GM19328 (cell line): ENCODE data around the gene SEPHS1.

Experiments used
- ATAC-seq: cut with Tn5 transposase; IDR thresholded peaks from one replicate; pipeline ENCODE4 v1.9.1; 2021; ENCODE audit warnings: mild to moderate bottlenecking, moderate library complexity; ENCODE audit not compliant: unreplicated experiment

Gene SEPHS1

DNA sequence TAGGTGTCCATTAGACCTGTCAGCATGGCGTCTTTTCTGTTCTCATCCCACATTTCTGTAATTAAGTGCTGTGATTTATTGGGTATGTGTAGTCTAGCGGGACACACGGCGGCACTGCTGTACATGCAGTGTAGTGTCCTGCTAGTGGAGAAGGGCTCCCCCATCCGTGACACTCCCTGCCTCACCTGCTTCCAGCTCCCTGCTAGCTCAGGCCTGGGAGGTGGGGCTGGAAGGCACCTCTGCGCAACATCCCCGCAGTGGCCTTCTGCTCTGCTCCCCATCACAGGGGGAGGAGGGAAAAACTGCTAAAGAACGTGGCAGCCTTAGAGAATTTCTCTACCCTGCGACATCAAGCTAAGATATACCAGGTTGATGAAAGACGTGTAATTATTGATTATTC is 19.5 kb downstream of the SEPHS1 start:
- no peak for ATAC-seq

DNA sequence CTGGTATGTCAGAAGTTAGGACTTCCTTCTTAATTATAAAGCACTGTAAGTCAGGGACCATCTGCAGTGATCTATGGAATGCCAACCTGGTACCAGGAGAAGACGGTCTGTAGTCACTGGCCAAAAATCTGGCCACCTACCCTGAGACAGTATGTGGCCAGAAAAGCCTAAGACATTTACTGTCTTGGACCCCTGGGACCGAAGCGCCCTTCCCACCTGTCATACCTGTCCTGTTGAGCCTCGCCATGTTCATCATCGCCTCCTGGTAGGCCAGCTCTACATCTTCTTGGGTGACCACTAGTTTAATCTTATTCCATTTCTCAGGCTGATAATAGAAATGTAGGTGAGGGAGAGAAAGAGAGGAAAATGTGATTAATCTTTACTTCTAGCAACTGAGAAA is 20.0 kb downstream of the SEPHS1 start:
- no peak for ATAC-seq

DNA sequence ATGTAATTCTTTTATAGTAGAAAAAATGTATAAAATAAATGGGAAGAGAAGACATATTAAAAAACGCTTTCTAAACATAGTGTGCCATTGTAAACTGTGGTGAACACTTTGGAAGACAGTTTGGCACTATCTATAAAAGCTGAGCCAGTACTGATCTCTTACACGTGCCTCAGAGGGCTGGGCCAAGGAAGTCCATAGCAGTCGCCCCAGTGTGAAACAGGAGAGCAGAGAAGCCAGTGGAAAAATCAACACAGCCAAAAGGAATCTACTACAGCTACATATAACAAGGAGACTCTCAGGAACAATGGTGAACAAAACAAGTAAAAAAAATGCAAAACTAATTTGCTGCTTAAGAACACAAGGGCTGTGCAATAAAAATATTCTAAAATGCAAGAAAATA is 20.6 kb downstream of the SEPHS1 start:
- ATAC-seq, result no peak

DNA sequence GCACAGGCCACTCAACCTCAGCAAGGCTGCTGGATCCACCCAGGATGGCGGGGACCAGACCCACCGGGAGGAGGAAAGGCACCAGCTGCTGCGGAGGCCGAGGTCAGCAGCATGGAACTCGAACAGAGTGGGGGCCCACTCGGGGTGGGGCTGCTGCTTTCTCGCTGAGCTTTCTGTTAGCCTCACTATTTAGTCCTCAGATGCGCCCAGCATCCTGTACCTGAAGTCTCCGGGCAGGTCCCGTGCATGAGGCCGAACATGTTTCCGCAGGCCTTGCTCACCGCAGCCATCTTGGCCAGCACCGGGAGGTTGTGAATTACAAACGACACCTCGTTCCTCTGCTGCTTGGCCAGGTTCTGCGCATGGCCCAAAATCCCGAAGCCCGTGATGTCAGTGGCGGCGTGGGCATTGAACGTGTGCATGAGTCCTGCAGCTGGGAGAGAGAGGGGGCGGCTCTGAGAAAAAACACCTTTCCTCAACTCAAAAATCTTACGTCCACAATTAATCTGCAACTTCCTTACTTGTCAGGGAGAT is 25.4 kb downstream of the SEPHS1 start:
- no peak for ATAC-seq

DNA sequence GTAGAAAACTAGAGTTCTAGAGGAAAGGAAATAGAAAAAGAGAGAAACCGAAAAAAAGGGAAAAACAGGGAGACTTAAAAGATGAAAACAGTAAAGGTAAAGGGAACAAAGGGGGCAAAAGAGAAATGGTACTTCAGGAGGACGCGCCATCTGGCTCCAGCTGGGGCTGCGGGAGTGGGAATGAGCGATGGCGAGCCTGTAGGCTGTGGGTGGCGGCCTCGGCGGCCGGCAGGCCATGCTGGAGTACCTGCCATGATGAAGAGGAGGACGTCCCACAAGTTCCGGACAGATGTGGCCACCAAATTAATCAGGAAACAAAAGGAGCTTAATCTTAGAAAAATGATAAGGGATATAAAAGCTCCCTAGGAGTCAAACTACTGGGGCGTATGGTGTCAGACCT is 26.5 kb downstream of the SEPHS1 start:
- no peak for ATAC-seq

DNA sequence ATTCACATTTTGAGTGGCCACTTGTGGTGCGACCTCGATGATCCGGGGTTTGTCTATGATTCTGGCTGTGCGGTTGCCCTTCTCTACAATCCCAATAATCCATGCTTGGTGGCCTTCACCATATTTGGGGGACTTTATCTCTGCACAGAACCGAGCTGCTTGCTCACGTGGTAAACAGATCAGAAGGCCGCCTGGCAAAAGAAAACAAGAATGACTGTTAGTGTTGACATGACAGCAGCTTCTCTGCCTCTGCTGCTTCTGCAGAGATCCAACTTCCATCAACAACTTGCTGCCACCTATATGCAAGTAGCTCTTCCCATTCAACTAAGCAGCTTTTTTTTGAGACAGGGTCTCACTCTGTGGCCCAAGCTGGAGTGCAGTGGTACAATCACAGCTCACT is 28.9 kb downstream of the SEPHS1 start:
- no peak for ATAC-seq

DNA sequence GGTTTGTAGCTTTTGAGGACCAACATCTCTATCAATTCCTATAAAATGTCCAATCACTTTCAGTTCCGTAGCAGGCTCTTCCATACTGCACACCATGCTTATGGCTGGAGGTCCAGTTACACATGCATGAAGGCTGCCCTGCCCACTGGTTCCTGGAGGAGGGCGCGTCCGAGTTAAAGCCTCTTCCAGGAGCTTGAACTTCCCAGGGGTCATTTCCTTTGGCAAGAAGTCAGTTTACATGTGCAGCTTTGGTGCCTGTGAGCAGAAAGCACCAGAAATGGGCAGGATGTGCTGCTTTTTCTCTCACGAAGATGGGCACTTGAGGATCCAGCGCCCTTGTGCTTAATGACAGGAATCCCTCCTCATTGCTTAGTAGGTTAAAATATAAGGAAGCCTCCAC is 30.6 kb downstream of the SEPHS1 start:
- ATAC-seq, result no peak

DNA sequence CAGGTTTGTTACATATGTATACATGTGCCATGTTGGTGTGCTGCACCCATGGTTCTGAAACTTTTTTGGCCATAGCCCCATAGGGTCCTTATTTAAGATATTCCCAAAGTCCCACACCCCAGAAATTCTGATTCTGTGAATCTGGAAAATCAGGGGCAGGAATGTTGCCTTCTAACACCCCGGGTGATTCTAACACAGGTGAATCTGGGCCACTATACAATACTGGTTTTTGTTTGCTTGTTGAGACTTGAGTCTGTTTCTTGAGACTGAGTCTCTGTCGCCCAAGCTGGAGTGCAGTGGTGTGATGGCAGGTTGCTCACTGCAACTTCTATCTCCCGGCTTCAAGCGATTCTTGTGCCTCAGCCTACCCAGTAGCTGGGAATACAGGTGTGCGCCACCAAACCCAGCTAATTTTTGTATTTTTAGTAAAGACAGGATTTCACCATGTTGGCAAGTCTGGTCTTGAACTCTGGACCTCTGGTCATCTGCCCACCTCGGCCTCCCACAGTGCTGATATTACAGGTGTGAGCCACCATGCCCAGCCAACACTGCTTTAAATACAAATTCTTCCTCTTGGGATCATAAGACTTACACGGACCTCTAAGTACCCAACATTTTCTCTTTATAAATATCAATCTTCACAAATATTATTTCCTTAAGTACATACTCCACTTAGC is 31.3 kb downstream of the SEPHS1 start:
- ATAC-seq, result no peak

DNA sequence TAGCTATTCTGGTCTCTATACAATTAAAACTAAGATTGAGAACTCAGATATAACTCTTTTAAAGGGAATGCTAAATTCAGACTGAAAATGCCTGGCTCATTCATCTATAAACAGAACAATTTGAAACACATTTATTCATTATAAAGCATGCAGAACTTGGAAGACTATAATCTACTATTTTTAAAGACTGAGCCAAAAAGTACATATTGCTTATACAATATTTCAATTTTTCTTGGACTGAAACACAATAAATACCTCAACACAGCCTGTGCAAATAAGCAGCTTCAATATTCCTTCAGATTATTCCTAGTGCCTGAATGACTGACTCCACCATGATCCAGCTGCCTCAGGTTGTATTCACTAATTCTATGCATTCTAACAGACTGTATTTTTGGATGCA is 32.7 kb downstream of the SEPHS1 start:
- ATAC-seq, result no peak

DNA sequence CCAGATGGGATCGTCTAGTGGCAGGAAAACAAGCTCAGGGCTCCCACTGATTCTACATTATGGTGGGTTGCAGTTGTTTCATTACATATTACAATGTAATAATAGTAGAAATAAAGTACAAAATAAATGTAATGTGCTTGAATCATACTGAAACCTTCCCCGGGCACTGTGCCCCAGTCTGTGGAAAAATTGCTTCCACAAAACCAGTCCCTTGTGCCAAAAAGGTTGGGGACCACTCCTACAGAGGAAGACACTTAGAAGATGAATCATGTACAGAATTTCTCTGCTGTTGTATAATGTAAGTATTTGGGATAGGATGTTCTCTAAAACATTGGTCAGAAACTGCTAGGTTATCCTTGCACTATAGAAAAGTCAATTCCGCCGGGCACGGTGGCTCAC is 36.9 kb downstream of the SEPHS1 start:
- no peak for ATAC-seq

DNA sequence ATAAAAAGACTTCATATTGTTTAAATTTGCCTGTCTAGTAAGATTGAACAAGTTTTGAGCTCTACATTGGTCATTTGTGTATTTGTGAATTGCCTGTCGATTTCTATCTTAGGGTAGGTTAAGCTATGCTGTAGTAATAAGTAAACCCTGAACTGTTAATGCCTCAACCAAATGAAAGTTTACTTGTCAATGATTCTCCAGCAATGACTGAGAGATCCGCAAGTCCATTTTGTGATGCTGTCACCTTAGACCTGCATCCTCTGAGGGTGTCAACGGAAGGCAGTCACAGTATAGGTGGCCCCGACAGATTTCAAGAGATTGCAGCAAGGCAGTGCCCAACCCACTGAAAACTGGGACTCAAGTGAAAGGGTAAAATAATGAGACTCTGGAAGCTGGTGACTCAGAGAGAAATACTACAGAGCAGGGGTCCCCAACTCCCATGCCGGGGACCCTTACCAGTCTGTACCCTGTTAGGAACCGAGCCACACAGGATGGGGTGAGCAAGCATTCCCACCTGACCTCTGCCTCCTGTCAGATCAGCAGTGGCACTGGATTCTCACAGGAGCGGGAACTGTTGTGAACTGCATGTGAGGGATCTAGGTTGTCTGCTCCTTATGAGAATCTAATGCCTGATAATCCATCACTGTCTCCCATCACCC is 37.4 kb downstream of the SEPHS1 start:
- no peak for ATAC-seq

DNA sequence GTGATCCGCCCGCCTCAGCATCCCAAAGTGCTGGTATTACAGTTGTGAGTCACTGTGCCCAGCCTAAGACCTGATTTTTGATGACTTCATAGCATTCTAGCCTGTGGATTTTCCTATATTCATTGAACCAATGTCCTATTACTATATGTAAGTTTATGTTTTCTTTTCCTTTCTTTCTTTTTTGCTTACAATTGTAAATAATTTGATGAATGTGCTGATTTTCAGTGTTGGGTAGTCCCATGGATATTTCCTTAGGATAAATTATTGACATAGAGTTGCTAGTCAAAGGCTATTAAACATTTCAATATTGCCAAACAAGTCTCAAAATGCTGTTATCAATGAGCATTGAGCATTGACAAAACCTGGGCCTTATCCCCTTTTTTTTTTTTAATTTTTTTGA is 38.3 kb downstream of the SEPHS1 start:
- no peak for ATAC-seq

DNA sequence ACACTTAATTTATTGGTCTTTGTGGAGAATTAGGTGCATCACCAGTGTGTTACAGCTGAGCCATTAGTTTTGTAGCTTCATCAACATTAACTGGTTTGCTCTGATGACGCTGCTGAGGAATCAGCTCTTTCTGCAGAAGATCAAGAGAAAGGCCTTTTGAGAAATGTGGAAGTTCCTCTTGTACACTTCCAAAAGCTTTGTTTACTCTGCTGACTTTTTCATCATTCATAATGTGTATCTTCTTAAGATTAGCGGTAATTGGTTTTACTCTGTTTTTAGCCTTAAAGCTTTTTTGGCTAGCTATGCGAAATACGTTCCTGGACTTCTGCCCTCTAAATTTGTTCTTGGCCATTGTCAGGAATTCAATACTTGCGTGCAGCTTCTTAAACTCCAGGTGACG is 40.0 kb downstream of the SEPHS1 start:
- ATAC-seq, result no peak

DNA sequence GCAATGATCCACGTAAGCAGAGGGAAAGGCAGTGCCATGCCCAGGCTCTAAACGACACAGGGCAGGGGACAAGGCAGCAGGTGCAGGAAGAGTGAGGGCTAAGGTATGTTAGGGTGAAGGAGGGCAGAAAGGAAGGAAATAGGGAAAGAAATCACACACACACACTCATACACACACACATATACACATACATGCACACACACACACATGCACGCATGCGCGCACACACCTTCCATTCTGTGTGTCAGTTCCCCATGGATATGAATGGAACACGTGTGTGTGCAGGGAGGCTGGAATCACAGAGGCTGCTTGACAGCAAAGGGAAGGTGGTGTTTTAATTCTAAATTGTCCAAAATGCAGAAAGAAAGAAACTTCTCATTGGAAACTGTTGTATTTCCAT is 42.0 kb downstream of the SEPHS1 start:
- ATAC-seq, result no peak

DNA sequence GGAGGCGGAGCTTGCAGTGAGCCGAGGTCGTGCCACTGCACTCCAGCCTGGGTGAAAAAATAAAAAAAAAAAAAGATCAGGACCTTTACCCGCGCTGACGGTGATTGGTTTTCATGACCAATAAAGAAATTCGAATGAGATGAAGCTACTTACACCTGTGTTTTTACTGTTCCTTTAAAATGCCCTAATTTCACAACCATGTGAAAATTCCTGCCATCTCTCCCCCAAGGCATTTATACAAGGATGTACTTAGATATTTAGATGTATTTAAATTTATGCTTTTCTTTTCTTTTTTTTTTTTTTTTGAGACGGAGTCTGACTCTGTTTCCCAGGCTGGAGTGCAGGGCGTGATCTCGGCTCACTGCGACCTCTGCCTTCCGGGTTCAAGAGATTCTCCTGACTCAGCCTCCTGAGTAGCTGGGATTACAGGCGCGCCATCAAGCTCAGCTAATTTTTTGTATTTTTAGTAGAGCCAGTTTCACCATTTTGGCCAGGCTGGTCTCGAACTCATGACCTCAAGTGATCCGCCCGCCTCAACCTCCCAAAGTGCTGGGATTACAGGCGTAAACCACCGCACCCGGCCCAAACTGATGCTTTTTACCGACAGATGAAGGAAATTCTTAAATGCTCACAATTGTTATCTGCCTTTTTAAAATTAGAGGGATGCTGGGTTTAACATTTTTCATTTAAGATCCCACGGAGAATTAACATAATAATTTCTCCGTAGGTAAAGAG is 45.1 kb downstream of the SEPHS1 start:
- no peak for ATAC-seq

DNA sequence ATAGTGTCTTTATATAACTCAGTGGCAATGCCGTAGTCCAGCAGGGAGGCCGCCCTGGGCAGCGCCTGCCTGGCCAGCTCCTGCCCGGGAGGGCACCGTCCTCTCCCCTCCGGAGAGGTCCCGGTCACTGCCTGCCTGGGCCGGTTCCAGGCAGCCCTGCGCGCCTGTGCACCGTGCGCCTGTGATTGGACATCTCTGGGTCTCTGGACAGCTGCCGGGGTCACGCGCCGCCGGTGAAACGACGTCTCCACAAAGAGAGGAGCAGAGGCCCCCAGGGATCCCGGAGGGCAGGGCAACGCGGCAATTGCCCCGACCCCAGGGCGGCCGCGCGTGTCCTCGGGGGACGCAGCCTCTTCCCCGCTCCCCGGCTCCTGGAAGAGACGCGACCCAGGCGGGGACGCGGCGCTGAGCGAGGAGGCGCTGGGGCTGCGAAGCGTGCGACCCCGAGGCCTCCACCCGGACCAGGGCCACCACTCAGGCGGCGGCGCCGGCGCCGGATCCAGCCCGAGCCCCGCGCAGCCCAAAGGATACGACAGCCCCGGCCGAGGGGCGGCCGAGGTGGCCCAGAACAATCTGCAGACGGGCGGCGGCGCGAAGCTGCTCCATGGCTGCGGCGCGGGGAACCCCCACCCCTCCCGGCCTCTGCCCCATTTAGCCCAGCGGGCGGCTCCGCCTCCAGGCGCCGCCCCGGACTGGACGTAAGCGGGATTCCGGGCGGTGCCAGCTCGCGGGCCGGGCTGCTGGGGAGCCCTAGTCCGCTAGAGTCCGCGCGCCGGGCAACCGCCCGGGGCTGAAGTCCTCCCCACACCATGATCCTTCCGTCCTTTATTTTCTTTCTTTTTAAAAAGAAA is 48.4 kb downstream of the SEPHS1 start, which contains the start of gene PHYH:
PHYH (minus strand) TSS at position 628 of the 851 bp plus-strand sequence; CDS start at position 606, 22 bp downstream.
- ATAC-seq, result peak; percentile 63

DNA sequence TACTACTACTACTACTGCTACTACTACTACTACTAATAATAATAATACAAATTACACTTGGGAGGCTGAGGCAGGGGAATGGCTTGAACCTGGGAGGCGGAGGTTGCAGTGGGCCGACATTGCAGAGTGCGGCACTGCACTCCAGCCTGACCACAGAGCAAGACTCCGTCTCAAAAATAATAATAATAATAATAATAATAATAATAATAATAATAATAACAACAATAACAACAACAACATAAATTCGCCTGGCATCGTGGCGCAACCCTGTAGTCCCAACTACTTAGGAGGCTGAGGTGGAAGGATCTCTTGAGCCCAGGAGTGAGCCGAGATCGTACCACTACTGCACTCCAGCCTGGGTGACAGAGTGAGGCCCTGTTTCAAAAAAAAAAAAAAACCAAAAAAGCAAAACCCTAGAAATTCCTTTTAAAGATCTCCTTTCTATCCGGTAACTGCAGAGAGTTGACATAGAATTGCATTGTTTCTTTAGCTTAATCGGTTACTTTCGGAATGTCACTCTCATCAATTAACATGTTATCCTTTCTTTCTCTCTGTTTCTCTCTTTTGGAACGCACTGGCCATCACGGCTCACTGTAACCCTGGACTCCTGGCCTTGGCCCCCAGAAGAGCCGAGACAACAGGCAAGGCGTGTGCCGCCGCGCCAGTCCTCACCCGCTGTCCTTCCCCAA is 49.2 kb downstream of the SEPHS1 start:
- ATAC-seq, result no peak

DNA sequence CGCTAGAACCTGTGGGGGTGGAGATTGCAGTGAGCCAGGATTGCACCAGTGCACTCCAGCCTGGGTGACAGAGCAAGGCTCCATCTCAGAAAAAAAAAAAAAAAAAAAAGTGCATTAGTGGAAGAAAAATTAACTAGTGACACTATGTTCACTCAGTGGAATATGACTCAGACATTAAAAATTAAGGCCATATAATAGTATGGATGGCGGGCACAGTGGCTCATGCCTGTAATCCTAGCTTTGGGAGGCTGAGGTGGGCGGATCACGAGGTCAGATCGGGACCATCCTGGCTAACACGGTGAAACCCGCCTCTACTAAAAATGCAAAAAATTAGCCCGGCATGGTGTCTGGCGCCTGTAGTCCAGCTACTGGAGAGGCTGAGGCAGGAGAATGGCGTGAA is 51.6 kb downstream of the SEPHS1 start:
- ATAC-seq, result no peak

DNA sequence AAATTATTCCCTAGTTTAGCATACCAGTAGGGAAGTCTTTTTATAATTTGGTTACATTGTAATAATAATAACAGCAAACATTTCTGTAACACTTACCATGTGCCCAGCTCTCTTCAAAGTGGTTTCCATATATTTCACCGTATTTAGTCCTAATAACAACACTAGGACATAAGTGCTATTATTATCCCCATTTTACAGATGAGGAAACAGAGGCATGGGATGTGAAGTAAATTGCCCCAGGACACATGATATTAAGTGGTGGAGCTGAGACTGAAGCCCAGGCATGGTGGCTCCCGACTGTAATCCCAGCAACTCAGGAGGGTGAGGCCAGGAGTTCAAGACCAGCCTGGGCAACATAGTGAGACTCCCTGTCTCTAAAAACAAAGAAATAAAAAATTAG is 53.3 kb downstream of the SEPHS1 start:
- ATAC-seq, result no peak
